H1 (cell line): ENCODE data around the gene SNAP47. TPM values are rescaled to one million over a fixed set of nuclear protein-coding genes. Genes with fewer than 3 reads are reported as not detected.

Experiments used
- CTCF ChIA-PET: fragments of 300-600 bp; sonication (Branson Sonifier 250); formaldehyde crosslinking; loops from one replicate; lab custom pipeline; 2021; ENCODE audit not compliant: partially characterized antibody; lab: Charles Lee
- POLR2A ChIA-PET: fragments of 300-600 bp; sonication (Branson Sonifier 250); formaldehyde crosslinking; loops from one replicate; lab custom pipeline; 2021; ENCODE audit warnings: inconsistent platforms; ENCODE audit not compliant: partially characterized antibody; lab: Charles Lee
- DNase-seq, 2 experiments: peaks; one replicate each; pipeline versions ENCODE4 v3.0.0 to v3.0.0-alpha.2; 2010 to 2022; ENCODE audit warnings: low spot score in 2 of 2, low read depth in 1 of 2, mixed read lengths in 1 of 2
- FAIRE-seq: peaks from 2 replicates; lab custom pipeline; 2011; peaks lifted over from hg19 to GRCh38; lab: Jason Lieb, UNC
- H2AFZ ChIP-seq: 2 replicates; pipeline ENCODE4 v1.8.1; 2012; ENCODE audit warnings: low read length, inconsistent platforms
- H2AK5ac ChIP-seq: 2 replicates; pipeline ENCODE4 v1.6.1; 2013; ENCODE audit warnings: low read depth, low read length
- H2BK120ac ChIP-seq: replicated peaks from 2 replicates; pipeline ENCODE3; 2013; ENCODE audit warnings: low read depth, low read length, inconsistent platforms
- H2BK12ac ChIP-seq: 2 replicates; pipeline ENCODE4 v1.6.1; 2013; ENCODE audit warnings: low read depth, low read length
- H2BK15ac ChIP-seq: 2 replicates; pipeline ENCODE4 v1.6.1; 2013; ENCODE audit warnings: low read length
- H2BK20ac ChIP-seq: 2 replicates; pipeline ENCODE4 v1.6.1; 2013; ENCODE audit warnings: low read length
- H2BK5ac ChIP-seq: 2 replicates; pipeline ENCODE4 v1.6.1; 2013; ENCODE audit warnings: low read depth, low read length
- H3K14ac ChIP-seq: 2 replicates; pipeline ENCODE4 v1.6.1; 2013; ENCODE audit warnings: inconsistent platforms; ENCODE audit not compliant: insufficient read length
- H3K18ac ChIP-seq: 2 replicates; pipeline ENCODE4 v1.6.1; 2013; ENCODE audit warnings: low read length; ENCODE audit errors: extremely low read depth
- H3K23ac ChIP-seq: 2 replicates; pipeline ENCODE4 v1.6.1; 2013; ENCODE audit warnings: inconsistent platforms; ENCODE audit not compliant: insufficient read length
- H3K23me2 ChIP-seq: 2 replicates; pipeline ENCODE4 v1.6.1; 2013; ENCODE audit warnings: low read depth, low read length
- H3K27ac ChIP-seq: 2 replicates; pipeline ENCODE4 v1.6.1; 2011; ENCODE audit warnings: low read depth, low read length, inconsistent platforms
- H3K27me3 ChIP-seq, 4 experiments: replicated peaks in 1 of 4; 1 replicate in 1 of 4; 2 replicates in 3 of 4; pipeline versions ENCODE4 v1.6.1 to v1.8.1; 2011 to 2013; ENCODE audit warnings: low read length in 3 of 4, mild to moderate bottlenecking in 3 of 4, inconsistent platforms in 2 of 4, mixed read lengths in 2 of 4, moderate library complexity in 1 of 4; ENCODE audit not compliant: control insufficient read depth in 3 of 4, insufficient read depth in 3 of 4; ENCODE audit errors: extremely low read depth in 1 of 4
- H3K36me3 ChIP-seq, 4 experiments: 2 replicates each; pipeline versions ENCODE4 v1.6.1 to v1.8.1; 2011 to 2013; ENCODE audit warnings: mild to moderate bottlenecking in 4 of 4, low read length in 3 of 4, moderate library complexity in 2 of 4, control low read depth in 1 of 4, inconsistent platforms in 1 of 4; ENCODE audit not compliant: insufficient read depth in 4 of 4, control insufficient read depth in 2 of 4
- H3K4ac ChIP-seq: replicated peaks from 2 replicates; pipeline ENCODE3; 2013; ENCODE audit warnings: low read length, low read depth, mixed read lengths, inconsistent platforms; ENCODE audit not compliant: insufficient read length
- H3K4me1 ChIP-seq, 4 experiments: replicated peaks in 1 of 4; 1 replicate in 1 of 4; 2 replicates in 3 of 4; pipeline versions ENCODE4 v1.6.1 to v1.8.1; 2011 to 2013; ENCODE audit warnings: low read length in 3 of 4, inconsistent platforms in 2 of 4, mixed read lengths in 1 of 4; ENCODE audit not compliant: insufficient read depth in 4 of 4, control insufficient read depth in 3 of 4
- H3K4me2 ChIP-seq, 2 experiments: 2 replicates each; pipeline versions ENCODE4 v1.6.1 to v1.8.1; 2011 to 2013; ENCODE audit warnings: low read depth in 2 of 2, low read length in 2 of 2, control low read depth in 1 of 2, inconsistent platforms in 1 of 2, mild to moderate bottlenecking in 1 of 2; ENCODE audit not compliant: insufficient read depth in 1 of 2
- H3K4me3 ChIP-seq, 4 experiments: fragments of 200-600, 300-600 bp in 1 of 4; sonication (generic), shearing (Covaris generic), sonication (Bioruptor Twin) in 1 of 4; 2 replicates each; pipeline versions ENCODE4 v1.5.1 to v1.8.1; 2011 to 2016; ENCODE audit warnings: low read length in 4 of 4, low read depth in 3 of 4, control low read depth in 2 of 4, inconsistent platforms in 2 of 4, mild to moderate bottlenecking in 2 of 4, mixed read lengths in 1 of 4, moderate library complexity in 1 of 4; ENCODE audit not compliant: insufficient read depth in 2 of 4; ENCODE audit errors: extremely low read depth in 1 of 4
- H3K56ac ChIP-seq: replicated peaks from 2 replicates; pipeline ENCODE3; 2013; ENCODE audit warnings: low read depth, mild to moderate bottlenecking, mixed read lengths, low read length, inconsistent platforms; ENCODE audit not compliant: insufficient read length
- H3K79me1 ChIP-seq: 2 replicates; pipeline ENCODE4 v1.6.1; 2013; ENCODE audit warnings: low read depth, low read length, control low read depth
- H3K79me2 ChIP-seq, 2 experiments: 2 replicates each; pipeline versions ENCODE4 v1.6.1 to v1.8.1; 2012 to 2013; ENCODE audit warnings: low read length in 2 of 2, mild to moderate bottlenecking in 2 of 2, inconsistent platforms in 1 of 2; ENCODE audit not compliant: insufficient read depth in 2 of 2, control insufficient read depth in 1 of 2
- H3K9ac ChIP-seq, 4 experiments: replicated peaks in 1 of 4; 1 replicate in 1 of 4; 2 replicates in 3 of 4; pipeline versions ENCODE4 v1.6.1 to v1.8.1; 2011 to 2013; ENCODE audit warnings: low read depth in 3 of 4, low read length in 3 of 4, control low read depth in 2 of 4, mild to moderate bottlenecking in 2 of 4, moderate library complexity in 2 of 4, inconsistent platforms in 1 of 4; ENCODE audit errors: extremely low read depth in 1 of 4
- H3K9me3 ChIP-seq, 2 experiments: 2 replicates each; pipeline versions ENCODE4 v1.6.1 to v1.8.1; 2012 to 2013; ENCODE audit warnings: mild to moderate bottlenecking in 2 of 2, moderate library complexity in 2 of 2, control low read depth in 1 of 2, inconsistent platforms in 1 of 2, low read depth in 1 of 2, low read length in 1 of 2, mixed read lengths in 1 of 2; ENCODE audit not compliant: insufficient read depth in 2 of 2
- H4K20me1 ChIP-seq, 2 experiments: replicated peaks in 1 of 2; 2 replicates each; pipeline versions ENCODE3 to v1.8.1; 2011 to 2013; ENCODE audit warnings: inconsistent platforms in 2 of 2, low read length in 2 of 2, mild to moderate bottlenecking in 1 of 2; ENCODE audit not compliant: insufficient read depth in 2 of 2, control insufficient read depth in 1 of 2
- H4K5ac ChIP-seq: 2 replicates; pipeline ENCODE4 v1.6.1; 2013; ENCODE audit warnings: low read length, low read depth, mixed read lengths, inconsistent platforms; ENCODE audit not compliant: insufficient read length
- H4K8ac ChIP-seq: 2 replicates; pipeline ENCODE4 v1.8.0; 2013; ENCODE audit warnings: mild to moderate bottlenecking, moderate library complexity, low read length, inconsistent platforms; ENCODE audit not compliant: insufficient read depth; ENCODE audit errors: extremely low read depth
- H4K91ac ChIP-seq: replicated peaks from 2 replicates; pipeline ENCODE3; 2013; ENCODE audit warnings: low read length, mixed read lengths, inconsistent platforms; ENCODE audit not compliant: insufficient read length
- ASH2L ChIP-seq: fragments of 200-600, 300-600 bp; sonication (generic); IDR thresholded peaks from one replicate; pipeline ENCODE4 v1.7.1; 2017; ENCODE audit warnings: low read length
- WGBS, 2 experiments: shearing (Covaris generic) in 1 of 2; methylation state at CpG; one replicate each; pipeline versions ENCODE4 v1.1.6 to v1.1.7; 2013 to 2015; ENCODE audit warnings: low lambda C conversion rate in 2 of 2, mixed read lengths in 2 of 2, inconsistent platforms in 1 of 2, low coverage in 1 of 2, missing lambda C conversion rate in 1 of 2; ENCODE audit not compliant: insufficient replicate concordance in 2 of 2, insufficient coverage in 1 of 2, insufficient read length in 1 of 2; ENCODE audit errors: extremely low coverage in 1 of 2, missing lambda C conversion rate in 1 of 2; 5-methylcytosine and 5-hydroxymethylcytosine counted together
- polyA plus RNA-seq, 7 experiments: library from polyadenylated mRNA; depleted of rRNA in 3 of 7; stranded (reverse) in 5 of 7; unstranded in 2 of 7; fragments of >200 nt in 5 of 7; fragments of 200-250 nt in 2 of 7; gene quantifications; 1 replicate in 5 of 7; 2 replicates in 1 of 7; 4 replicates in 1 of 7; pipeline versions ENCODE4 v1.2.1 to v1.2.3, GENCODE V29; 2011 to 2013; ENCODE audit warnings: missing spikeins in 2 of 7, mixed read lengths in 2 of 7
- total RNA-seq: library from RNA; stranded (reverse); fragmentation: NEBNext Ultra II Directional; extraction: Animal tissue kit (Norgen Biotek cat#: 25700); gene quantifications from 2 replicates; pipeline ENCODE4 v1.2.1, GENCODE V29; 2021

The SNAP47 gene
- total and polyA plus RNA-seq, 2 of the 8 experiments (the other 6 are each of a cell fraction or from before 2014, with no cell fraction given) = 37.6 to 42.2 TPM

DNA sequence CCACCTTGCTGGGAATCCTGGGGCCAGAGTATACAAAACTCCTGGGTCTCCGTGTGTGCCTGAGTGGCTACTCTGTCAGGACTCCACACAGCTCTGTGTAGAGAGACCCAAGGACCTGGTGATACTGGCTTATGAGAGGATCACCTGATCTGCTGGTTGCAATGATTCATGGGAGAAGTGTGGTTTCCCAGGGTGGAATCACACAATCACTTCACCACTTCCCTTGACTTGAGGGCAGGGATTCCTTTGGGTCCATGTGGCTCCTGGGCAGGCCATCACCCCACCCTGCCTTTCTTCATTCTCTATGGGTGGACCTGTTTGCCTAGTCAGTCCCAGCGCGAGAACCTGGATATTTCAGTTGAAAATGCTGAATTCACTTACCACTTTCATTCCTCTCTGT lies 93.6 kb downstream of the SNAP47 start:
- Histone ChIP-seq H3K79me2 (no peaks in the 10 kb centered on the region), H2BK15ac (no peak overlapping the region), H2BK20ac (no peak overlapping the region), H2BK120ac (no peak overlapping the region), H3K36me3 (no peaks in the 10 kb centered on the region), H3K27me3 (no peaks in the 10 kb centered on the region), H4K20me1 (no peaks in the 10 kb centered on the region), H2AK5ac (no peak overlapping the region), H3K9me3 (peaks cover 4 to 11% of the 10 kb centered on the region in 2 experiments; a peak in 2 of 4 replicates), H3K14ac (no peak overlapping the region), H3K56ac (no peak overlapping the region), H2BK5ac (no peak overlapping the region), H3K23me2 (no peaks in the 10 kb centered on the region), H3K4me3 (no peak overlapping the region), H4K8ac (no peak overlapping the region), H4K91ac (no peak overlapping the region), H3K23ac (no peak overlapping the region), H3K4ac (no peak overlapping the region), H2AFZ (no peak overlapping the region), H3K27ac (no peak overlapping the region), H3K9ac (no peak overlapping the region), H3K18ac (no peak overlapping the region), H3K4me2 (no peak overlapping the region), H4K5ac (no peak overlapping the region), H3K79me1 (no peaks in the 10 kb centered on the region), H3K4me1 (no peaks in the 10 kb centered on the region), H2BK12ac (no peak overlapping the region)
- CTCF ChIA-PET = interaction anchor here (0.5 to 1.3 kb wide), 2 partner anchors 66 to 98 kb away, joined by 3 to 4 read pairs; no protein-coding TSS in a partner anchor
- WGBS, 2 experiments = 65% methylated on average over 3 of the region's 3 CpGs; no CpG with 5 or more reads in 1 of the 2 experiments
- POLR2A ChIA-PET = no interaction called here
- no peak for FAIRE-seq
- no peak for DNase-seq
- TF ChIP-seq ASH2L = no peak
